ENCODE data around the gene AP3D1.
"Not testable (repeated sequence)": the region's sequence is repeated elsewhere in the genome, so short reads cannot be mapped to it uniquely, and the experiment has no call there.

AP3D1 gene

DNA sequence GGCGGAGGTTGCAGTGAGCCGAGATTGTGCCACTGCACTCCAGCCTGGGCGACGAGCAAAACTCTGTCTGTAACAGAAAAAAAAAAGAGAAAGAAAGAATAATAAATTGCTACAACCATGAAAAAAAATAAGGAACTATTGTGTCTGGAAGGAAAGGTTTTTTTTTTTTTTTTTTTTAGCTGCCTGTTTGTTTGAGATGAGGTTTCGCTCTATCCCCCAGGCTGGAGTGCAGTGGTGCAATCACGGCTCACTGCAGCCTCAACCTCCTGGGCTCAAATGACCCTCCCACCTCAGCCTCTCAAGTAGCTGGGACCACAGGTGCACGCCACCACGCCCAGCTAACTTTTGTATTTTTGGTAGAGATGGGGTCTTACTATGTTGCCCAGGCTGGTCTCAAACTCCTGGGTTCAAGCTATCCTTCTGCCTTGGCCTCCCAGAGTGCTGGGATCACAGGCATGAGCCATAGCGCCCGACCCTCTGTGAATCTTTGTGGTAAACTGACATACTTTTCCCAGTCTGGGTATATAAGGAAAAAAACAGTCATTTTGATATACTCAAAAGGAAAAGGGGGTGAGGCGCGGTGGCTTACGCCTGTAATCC lies 59.3 kb downstream of the AP3D1 start:
- H3K27ac ChIP-seq (ENCODE audit: low read length, poor library complexity, severe bottlenecking); H3K23ac ChIP-seq (ENCODE audit: low read length in 2 of 2); H3K79me1 ChIP-seq (replicated peaks; ENCODE audit: low read length, poor library complexity, severe bottlenecking); H3K27me3 ChIP-seq (ENCODE audit: control insufficient read depth in 1 of 2, insufficient read depth in 1 of 2, low read length in 2 of 2); H3K4me2 ChIP-seq (ENCODE audit: low read length, poor library complexity, severe bottlenecking); H3K9me3 ChIP-seq (ENCODE audit: control insufficient read depth, low read length); H2BK120ac ChIP-seq (ENCODE audit: low read depth, low read length); H2BK5ac ChIP-seq (ENCODE audit: low read depth, low read length, poor library complexity, severe bottlenecking); H3K14ac ChIP-seq (ENCODE audit: low read length in 2 of 2); H3K4me3 ChIP-seq (ENCODE audit: insufficient read depth in 1 of 2, low read depth in 1 of 2, low read length in 2 of 2); H2BK15ac ChIP-seq (ENCODE audit: low read depth, poor library complexity, severe bottlenecking); H2BK12ac ChIP-seq (ENCODE audit: low read length in 2 of 2); DNase-seq; H4K8ac ChIP-seq (ENCODE audit: low read length); H2AFZ ChIP-seq (ENCODE audit: low read depth, low read length); H3K4ac ChIP-seq (ENCODE audit: low read depth in 1 of 2, low read length in 2 of 2); H4K91ac ChIP-seq (ENCODE audit: low read length); H2AK5ac ChIP-seq (ENCODE audit: low read length, severe bottlenecking); H3K18ac ChIP-seq (ENCODE audit: low read depth in 1 of 2, low read length in 2 of 2): not testable (repeated sequence)
- Histone ChIP-seq H3K9ac (ENCODE audit: low read length) (peak overlapping the region; percentile 70), H3K36me3 (ENCODE audit: control insufficient read depth in 1 of 2, insufficient read depth in 2 of 2, low read depth in 1 of 2, low read length in 2 of 2) (peaks cover 11% of the 10 kb centered on the region in 2 experiments), H3K4me1 (ENCODE audit: control insufficient read depth, insufficient read depth, low read depth, low read length) (peaks cover 43% of the 10 kb centered on the region)
- 96% methylated on average over 7 of the region's 13 CpGs for WGBS

DNA sequence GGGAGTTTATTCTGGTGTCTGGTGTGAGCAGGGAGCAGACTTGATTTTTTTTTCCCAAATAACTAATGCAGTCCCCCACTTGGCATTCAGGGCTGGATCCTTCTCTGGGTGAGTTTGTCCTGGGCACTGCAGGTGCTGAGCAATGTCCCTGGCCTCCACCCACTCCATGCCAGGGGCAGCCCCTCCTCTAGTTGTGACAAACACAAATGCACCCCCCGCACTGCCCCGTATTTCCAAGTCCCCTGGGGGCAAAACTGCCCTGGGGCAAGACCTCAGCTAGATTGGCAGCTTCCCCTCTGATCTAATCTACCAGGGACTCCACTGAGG lies 61.7 kb downstream of the AP3D1 start:
- peak overlapping the region; percentile 4 to 76 for H2BK12ac ChIP-seq (ENCODE audit: low read length in 2 of 2)
- H3K36me3 ChIP-seq (ENCODE audit: control insufficient read depth in 1 of 2, insufficient read depth in 2 of 2, low read depth in 1 of 2, low read length in 2 of 2), result peaks cover 15 to 17% of the 10 kb centered on the region in 2 experiments
- H2BK120ac ChIP-seq (ENCODE audit: low read depth, low read length), result peak overlapping the region; percentile 9
- H3K18ac ChIP-seq (ENCODE audit: low read depth in 1 of 2, low read length in 2 of 2), result peak overlapping the region; percentile 72 to 89
- peak overlapping the region; percentile 89 for H4K8ac ChIP-seq (ENCODE audit: low read length)
- H3K9ac ChIP-seq (ENCODE audit: low read length), result peak overlapping the region; percentile 49
- H4K91ac ChIP-seq (ENCODE audit: low read length), result peak overlapping the region; percentile 95
- 57% methylated on average over 2 of the region's 2 CpGs for WGBS
- H3K27me3 ChIP-seq (ENCODE audit: control insufficient read depth in 1 of 2, insufficient read depth in 1 of 2, low read length in 2 of 2), result no peaks in the 10 kb centered on the region
- DNase-seq, result no peak
- H2BK15ac ChIP-seq (ENCODE audit: low read depth, poor library complexity, severe bottlenecking), result no peak overlapping the region
- H3K9me3 ChIP-seq (ENCODE audit: control insufficient read depth, low read length), result no peaks in the 10 kb centered on the region
- no peak overlapping the region for H3K14ac ChIP-seq (ENCODE audit: low read length in 2 of 2)
- H3K4ac ChIP-seq (ENCODE audit: low read depth in 1 of 2, low read length in 2 of 2), result peak overlapping the region; percentile 13 to 83
- H2BK5ac ChIP-seq (ENCODE audit: low read depth, low read length, poor library complexity, severe bottlenecking), result no peak overlapping the region
- H3K4me1 ChIP-seq (ENCODE audit: control insufficient read depth, insufficient read depth, low read depth, low read length), result peaks cover 50% of the 10 kb centered on the region
- H3K4me3 ChIP-seq (ENCODE audit: insufficient read depth in 1 of 2, low read depth in 1 of 2, low read length in 2 of 2), result peak overlapping the region in 1 of 2 experiments; percentile 56
- no peak overlapping the region for H3K23ac ChIP-seq (ENCODE audit: low read length in 2 of 2)
- H2AFZ ChIP-seq (ENCODE audit: low read depth, low read length), result no peak overlapping the region
- peaks cover 12% of the 10 kb centered on the region for H3K79me1 ChIP-seq (replicated peaks; ENCODE audit: low read length, poor library complexity, severe bottlenecking)
- peak overlapping the region; percentile 66 for H3K27ac ChIP-seq (ENCODE audit: low read length, poor library complexity, severe bottlenecking)
- H2AK5ac ChIP-seq (ENCODE audit: low read length, severe bottlenecking), result peak overlapping the region; percentile 87
- H3K4me2 ChIP-seq (ENCODE audit: low read length, poor library complexity, severe bottlenecking), result peak overlapping the region; percentile 28

- Histone ChIP-seq H3K27me3 (ENCODE audit: control insufficient read depth in 1 of 2, insufficient read depth in 1 of 2, low read length in 2 of 2) (no peaks in the 10 kb centered on the region), H3K18ac (ENCODE audit: low read depth in 1 of 2, low read length in 2 of 2) (peak overlapping the region; percentile 87 to 89), H3K14ac (ENCODE audit: low read length in 2 of 2) (no peak overlapping the region), H2AK5ac (ENCODE audit: low read length, severe bottlenecking) (peak overlapping the region; percentile 69), H3K79me1 (replicated peaks; ENCODE audit: low read length, poor library complexity, severe bottlenecking) (peaks cover 12% of the 10 kb centered on the region), H3K9ac (ENCODE audit: low read length) (peak overlapping the region; percentile 49), H2BK12ac (ENCODE audit: low read length in 2 of 2) (peak overlapping the region; percentile 41 to 76), H3K23ac (ENCODE audit: low read length in 2 of 2) (peak overlapping the region in 1 of 2 experiments; percentile 63), H2BK15ac (ENCODE audit: low read depth, poor library complexity, severe bottlenecking) (no peak overlapping the region), H3K9me3 (ENCODE audit: control insufficient read depth, low read length) (no peaks in the 10 kb centered on the region), H3K27ac (ENCODE audit: low read length, poor library complexity, severe bottlenecking) (peak overlapping the region; percentile 66), H3K4me3 (ENCODE audit: insufficient read depth in 1 of 2, low read depth in 1 of 2, low read length in 2 of 2) (no peak overlapping the region), H3K4me1 (ENCODE audit: control insufficient read depth, insufficient read depth, low read depth, low read length) (peaks cover 45% of the 10 kb centered on the region), H4K91ac (ENCODE audit: low read length) (peak overlapping the region; percentile 95), H3K4ac (ENCODE audit: low read depth in 1 of 2, low read length in 2 of 2) (peak overlapping the region; percentile 13 to 83), H4K8ac (ENCODE audit: low read length) (peak overlapping the region; percentile 89), H2BK120ac (ENCODE audit: low read depth, low read length) (no peak overlapping the region), H3K36me3 (ENCODE audit: control insufficient read depth in 1 of 2, insufficient read depth in 2 of 2, low read depth in 1 of 2, low read length in 2 of 2) (peaks cover 16 to 18% of the 10 kb centered on the region in 2 experiments), H2BK5ac (ENCODE audit: low read depth, low read length, poor library complexity, severe bottlenecking) (peak overlapping the region; percentile 76), H2AFZ (ENCODE audit: low read depth, low read length) (no peak overlapping the region), H3K4me2 (ENCODE audit: low read length, poor library complexity, severe bottlenecking) (no peak overlapping the region)
- WGBS, result 55% methylated on average over 16 of the region's 16 CpGs
- peak; percentile 77 for DNase-seq
Observed at GRCh38 chr19:2089001-2089711, 62.2 kb downstream of the AP3D1 start.

DNA sequence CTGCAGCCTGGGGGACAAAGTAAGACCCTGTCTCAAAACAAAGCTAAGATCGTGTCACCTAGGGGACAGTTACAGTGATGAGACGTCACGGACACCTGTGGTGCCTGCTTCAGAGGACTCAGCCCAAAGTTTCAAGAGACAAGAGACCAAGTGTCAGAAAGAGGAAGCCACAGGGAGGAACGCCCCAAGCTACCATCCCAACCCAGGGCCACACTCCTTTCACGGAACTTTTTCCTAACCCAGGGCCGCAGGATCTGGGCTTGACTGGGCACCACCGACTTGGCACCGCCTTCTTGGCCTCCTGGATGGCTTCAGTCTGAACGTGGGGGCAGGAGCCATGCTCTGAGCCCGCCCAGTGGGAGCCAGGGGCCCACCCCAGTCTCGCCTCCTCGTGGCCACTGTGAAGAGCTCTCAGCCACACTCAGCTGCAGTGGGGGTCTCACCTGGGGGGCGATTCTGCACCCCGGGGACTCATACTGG lies 63.7 kb downstream of the AP3D1 start:
- no peaks in the 10 kb centered on the region for H3K27me3 ChIP-seq (ENCODE audit: control insufficient read depth in 1 of 2, insufficient read depth in 1 of 2, low read length in 2 of 2)
- no peaks in the 10 kb centered on the region for H3K9me3 ChIP-seq (ENCODE audit: control insufficient read depth, low read length)
- H2BK12ac ChIP-seq (ENCODE audit: low read length in 2 of 2), result no peak overlapping the region
- H4K8ac ChIP-seq (ENCODE audit: low read length), result no peak overlapping the region
- H3K23ac ChIP-seq (ENCODE audit: low read length in 2 of 2), result no peak overlapping the region
- H3K36me3 ChIP-seq (ENCODE audit: control insufficient read depth in 1 of 2, insufficient read depth in 2 of 2, low read depth in 1 of 2, low read length in 2 of 2), result peaks cover 20 to 31% of the 10 kb centered on the region in 2 experiments
- no peak overlapping the region for H4K91ac ChIP-seq (ENCODE audit: low read length)
- H3K9ac ChIP-seq (ENCODE audit: low read length), result no peak overlapping the region
- H2BK15ac ChIP-seq (ENCODE audit: low read depth, poor library complexity, severe bottlenecking), result no peak overlapping the region
- H3K14ac ChIP-seq (ENCODE audit: low read length in 2 of 2), result no peak overlapping the region
- H2AFZ ChIP-seq (ENCODE audit: low read depth, low read length), result no peak overlapping the region
- peaks cover 47% of the 10 kb centered on the region for H3K4me1 ChIP-seq (ENCODE audit: control insufficient read depth, insufficient read depth, low read depth, low read length)
- DNase-seq, result no peak
- H3K4me2 ChIP-seq (ENCODE audit: low read length, poor library complexity, severe bottlenecking), result no peak overlapping the region
- no peak overlapping the region for H3K18ac ChIP-seq (ENCODE audit: low read depth in 1 of 2, low read length in 2 of 2)
- no peak overlapping the region for H3K4ac ChIP-seq (ENCODE audit: low read depth in 1 of 2, low read length in 2 of 2)
- WGBS, result 96% methylated on average over 14 of the region's 14 CpGs
- peaks cover 19% of the 10 kb centered on the region for H3K79me1 ChIP-seq (replicated peaks; ENCODE audit: low read length, poor library complexity, severe bottlenecking)
- H3K4me3 ChIP-seq (ENCODE audit: insufficient read depth in 1 of 2, low read depth in 1 of 2, low read length in 2 of 2), result no peak overlapping the region
- no peak overlapping the region for H3K27ac ChIP-seq (ENCODE audit: low read length, poor library complexity, severe bottlenecking)
- H2AK5ac ChIP-seq (ENCODE audit: low read length, severe bottlenecking), result no peak overlapping the region
- no peak overlapping the region for H2BK5ac ChIP-seq (ENCODE audit: low read depth, low read length, poor library complexity, severe bottlenecking)
- no peak overlapping the region for H2BK120ac ChIP-seq (ENCODE audit: low read depth, low read length)
